ENCODE measurements around the gene FAM13B. TPM values are rescaled to one million over a fixed set of nuclear protein-coding genes. Genes with fewer than 3 reads are reported as not detected.
A peak's percentile ranks its signal among the peaks of the same experiment; 100 is the strongest.
"Not testable (repeated sequence)": the region's sequence is repeated elsewhere in the genome, so short reads cannot be mapped to it uniquely, and the experiment has no call there.

The FAM13B gene
- 10.4 and 17.0 TPM in 2 replicates for total RNA-seq

DNA sequence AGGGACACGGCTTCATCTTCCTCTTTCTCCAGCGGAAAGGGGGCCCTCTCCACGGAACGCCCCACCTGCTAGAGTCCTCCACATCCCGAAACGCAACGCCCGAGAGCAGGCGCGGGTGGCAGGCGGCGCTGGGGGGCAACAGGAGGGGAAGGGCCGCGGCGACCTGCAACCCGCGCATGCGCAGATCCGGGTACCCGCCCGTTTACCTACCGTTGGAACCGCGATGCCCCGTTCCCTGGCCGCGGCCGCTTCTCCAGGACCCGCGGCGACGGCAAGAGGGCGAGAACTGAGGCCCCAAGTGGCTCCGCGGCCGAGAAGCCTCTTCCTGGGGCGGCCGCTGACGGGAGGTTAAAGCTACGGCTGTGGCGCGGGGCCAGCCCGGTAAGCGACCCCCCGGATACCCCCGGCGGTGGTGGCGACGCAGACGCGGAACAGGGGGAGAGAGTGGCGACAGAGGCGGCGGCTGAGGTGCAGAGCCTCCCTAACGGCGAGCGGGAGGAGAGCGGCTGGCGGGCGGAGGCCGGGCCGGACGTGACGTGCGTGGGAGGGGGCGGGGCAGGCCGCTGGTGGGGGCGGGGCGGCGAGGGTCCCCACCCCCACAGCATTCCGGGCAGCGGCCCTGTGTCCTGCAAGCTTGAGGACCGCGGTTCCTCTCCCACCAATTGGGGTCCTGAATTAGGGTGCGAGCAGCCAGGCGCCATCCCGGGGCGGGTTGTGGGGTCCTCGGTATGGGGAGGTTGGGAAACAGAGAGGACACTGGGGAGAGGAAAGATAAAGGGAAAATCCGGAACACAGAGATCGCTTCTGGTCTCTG, at the start of gene FAM13B:
FAM13B (minus strand) TSS at position 508 of the 814 bp plus-strand sequence. CDS start 13,968 bp downstream, outside the sequence.
- no peak for DNase-seq (ENCODE audit: low read depth, low spot score)

DNA sequence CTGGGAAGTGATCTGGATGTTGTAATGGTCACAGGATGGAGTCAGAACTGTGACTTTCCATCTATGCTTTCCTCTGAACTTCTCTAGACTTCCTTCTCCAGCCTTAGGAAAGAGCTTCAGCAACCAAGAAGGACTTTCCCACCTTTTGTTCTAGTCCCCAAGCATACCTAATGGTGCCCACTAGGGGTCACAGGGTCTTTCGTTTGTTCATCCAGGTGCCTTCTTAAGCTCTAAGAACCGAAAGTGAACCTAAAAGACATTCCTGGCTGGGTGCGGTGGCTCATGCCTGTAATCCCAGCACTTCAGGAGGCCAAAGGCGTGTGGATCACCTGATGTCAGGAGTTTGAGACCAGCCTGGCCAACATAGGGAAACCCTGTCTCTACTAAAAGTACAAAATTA, 49.2 kb upstream of the FAM13B start:
- DNase-seq (ENCODE audit: low read depth, low spot score), result no peak

DNA sequence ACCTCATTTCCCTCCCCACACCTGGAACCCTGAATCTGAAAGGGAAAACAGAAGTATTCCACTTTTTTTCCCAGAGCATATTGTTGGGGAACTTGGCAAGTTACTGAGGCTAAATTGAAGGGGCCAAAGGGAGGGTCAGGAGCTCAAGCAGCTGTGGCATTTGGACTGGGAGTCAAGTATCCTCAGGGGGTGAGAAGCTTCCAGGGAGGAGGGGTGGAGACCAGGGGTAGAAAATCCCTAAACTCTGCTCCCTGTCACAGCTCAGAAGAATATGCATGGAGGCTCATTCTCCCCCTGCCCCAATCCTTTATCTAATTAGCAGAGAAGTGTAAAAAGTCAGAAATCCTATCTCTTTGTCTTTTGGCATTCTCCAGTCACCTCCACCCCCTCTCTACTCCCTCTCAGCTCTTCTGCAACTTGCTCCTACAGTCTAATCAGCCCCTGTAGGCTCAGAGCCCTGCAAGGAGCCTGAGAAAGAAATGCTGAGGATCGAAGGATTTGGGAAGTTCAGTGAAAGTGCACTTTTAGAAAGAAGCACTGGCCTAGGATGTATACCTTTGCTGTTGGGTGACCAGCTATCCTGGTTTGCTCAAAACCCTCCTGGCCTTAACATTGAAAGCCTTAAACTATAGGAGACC, 45.2 kb upstream of the FAM13B start:
- no peak for DNase-seq (ENCODE audit: low read depth, low spot score)

DNA sequence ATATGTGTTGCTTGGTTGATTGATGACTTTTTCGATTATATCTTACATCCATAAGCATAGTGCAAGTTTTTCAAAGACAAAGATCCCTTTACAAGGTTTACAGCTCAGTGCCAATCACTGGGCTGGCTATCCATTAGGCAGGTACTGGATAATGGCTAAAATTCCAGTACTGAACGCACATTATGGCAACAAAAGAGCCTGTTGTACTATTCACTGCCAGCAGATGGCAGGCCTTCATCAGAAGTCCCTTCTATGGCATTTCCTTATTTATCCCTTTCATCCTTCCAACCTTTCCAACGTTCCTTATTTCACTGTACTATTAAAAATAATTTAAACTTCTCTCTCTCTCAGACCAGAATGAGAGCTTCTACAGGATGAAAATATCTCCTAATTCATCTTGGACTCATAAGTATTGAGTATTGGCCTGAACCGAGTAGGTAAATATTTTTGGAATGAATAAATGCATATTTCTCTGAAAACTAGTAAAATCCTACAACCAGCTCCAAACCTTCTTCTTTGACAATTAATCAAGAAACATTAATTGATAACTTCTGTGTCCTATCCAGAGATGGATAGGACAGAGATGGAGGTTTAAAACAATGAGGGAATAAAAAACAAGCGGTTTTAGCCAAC, 44.3 kb upstream of the FAM13B start:
- DNase-seq (ENCODE audit: low read depth, low spot score), result peak; percentile 20

DNA sequence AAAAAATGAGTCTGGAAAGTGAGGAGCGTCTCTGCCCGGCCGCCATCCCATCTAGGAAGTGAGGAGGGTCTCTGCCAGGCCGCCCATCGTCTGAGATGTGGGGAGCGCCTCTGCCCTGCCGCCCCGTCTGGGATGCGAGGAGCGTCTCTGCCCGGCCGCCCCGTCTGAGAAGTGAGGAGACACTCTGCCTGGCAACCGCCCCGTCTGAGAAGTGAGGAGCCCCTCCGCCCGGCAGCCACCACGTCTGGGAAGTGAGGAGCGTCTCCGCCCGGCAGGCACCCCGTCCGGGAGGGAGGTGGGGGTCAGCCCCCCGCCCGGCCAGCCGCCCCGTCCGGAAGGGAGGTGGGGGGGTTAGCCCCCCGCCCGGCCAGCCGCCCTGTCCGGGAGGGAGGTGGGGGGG, 37.1 kb upstream of the FAM13B start:
- not testable (repeated sequence) for DNase-seq (ENCODE audit: low read depth, low spot score)

DNA sequence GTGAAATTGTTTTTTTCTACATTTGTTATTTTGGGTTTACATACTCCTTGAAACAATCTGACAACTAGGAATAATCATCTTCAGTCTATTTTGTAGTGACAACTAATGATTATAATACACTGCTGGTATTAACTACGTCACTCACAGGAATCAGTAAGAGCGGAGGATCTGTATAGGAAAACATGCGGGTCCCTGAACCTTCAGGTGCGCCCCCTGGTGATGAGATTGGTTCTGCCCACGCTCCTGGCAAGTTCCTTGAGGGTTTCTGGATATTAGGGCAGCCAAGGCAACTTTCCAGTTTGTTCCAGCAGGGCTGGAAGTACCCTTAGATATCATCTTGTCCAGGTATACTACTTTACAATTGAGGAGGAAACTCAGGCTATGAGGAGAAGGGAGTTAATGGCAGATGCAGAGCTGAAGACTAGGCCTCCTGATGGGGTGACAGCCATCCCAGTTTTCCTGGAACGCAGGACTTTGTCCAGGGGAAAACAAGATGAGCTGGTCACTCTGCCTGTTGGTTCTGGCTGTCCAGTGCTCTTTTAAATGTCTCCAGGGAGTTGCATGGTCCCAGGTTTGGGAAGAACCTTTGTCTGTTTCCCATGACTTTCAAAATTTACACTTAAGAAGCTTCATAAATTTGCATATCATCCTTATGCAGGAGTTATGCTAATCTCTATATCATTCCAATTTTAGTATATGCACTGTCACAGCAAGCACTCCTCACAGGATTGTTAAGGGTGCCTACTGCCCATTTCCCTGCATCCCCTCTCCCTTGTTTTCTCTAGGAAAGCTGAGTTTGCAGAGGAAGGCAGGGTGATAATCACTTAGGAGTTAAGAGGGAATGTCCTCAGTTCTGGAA, 36.1 kb upstream of the FAM13B start:
- peak; percentile 52 for DNase-seq (ENCODE audit: low read depth, low spot score)

DNA sequence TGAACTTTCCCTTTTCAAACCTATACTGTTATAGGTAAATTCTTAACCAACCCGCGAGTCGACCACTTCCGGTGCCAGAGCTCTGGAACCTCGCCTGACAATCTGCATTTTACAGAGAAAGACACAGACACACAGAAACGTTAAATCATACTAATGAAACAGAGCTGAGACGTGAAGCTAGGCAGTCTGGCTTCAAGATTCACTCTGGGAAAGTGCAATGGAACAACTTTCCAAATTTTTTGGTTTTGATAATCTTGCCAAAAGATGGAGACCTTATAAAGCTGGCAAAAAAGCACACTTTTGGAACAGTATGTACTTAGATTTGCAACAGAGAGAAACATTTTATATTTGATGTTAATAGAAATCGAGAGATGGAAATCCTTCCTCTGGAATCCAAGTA, 35.1 kb upstream of the FAM13B start:
- DNase-seq (ENCODE audit: low read depth, low spot score), result no peak

DNA sequence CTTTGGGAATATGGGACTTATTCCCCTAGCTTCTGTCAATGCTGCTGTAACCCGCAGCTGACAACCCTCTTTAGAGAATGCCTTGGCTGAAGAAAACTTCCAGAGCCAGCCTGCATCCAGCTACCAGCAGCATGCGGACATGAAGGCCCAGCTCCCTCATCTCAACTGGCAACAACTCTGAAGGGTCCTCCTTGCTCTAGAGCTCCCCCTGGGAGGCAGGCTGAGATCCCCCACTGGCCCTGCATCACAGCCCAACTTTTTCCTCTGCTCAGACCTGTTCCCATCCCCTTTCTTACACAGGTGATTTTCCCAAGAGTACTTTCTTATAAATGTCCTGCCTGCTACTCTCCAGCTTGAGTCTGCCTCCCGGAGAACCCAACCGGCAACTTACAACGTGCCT, 32.2 kb upstream of the FAM13B start:
- no peak for DNase-seq (ENCODE audit: low read depth, low spot score)

DNA sequence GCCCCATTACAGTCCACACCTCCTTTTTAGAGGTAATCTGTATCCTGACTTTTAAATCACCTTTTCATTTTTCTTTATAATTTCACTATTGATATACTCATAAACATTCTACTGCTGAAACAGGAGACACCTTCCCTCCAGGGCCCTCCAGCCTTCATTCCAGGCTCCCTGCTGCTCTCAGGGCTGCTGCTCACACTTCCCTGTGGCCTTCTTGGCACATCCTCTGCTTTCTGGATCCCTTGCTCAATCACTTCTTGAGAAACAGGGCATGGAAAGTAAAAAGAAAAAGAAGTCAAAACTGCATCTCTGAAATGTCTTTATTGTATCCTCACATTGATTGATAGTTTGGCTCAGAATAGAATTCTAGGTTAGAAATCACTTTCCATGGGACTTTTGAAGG, 31.6 kb upstream of the FAM13B start:
- DNase-seq (ENCODE audit: low read depth, low spot score), result no peak

DNA sequence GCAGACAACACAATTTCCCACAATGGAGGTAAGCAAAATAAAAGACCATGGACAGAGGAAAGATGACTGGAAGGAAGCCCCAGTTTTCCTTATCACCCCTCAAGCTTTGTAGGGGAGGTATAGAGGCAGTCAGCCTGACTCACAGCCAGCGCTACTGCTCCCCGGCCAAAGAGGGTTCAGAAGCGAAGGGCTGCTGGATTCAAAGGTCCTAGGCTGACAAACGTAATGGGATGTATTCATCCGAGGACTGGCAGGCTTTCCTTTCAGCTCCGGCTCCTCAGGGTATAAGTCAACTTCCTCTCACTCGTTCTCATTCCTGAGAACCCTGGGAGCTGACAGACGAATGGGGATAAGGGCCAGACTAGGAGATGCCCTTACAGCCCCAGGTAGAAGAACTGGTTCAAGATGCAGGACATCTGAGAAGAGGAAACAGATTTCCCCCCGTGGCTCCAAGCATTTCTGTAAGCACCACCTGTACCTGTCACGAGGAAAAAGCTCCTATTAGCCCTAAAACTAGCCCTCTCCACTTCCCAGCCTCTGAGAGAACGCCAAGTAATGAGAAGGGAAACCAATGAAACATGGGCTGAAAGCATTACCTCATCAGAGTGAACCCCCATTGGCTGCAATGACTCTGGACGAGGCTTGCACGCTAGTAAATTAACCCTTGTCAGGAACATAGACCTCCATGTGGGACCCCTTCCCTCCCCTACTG, 22.1 kb upstream of the FAM13B start:
- no peak for DNase-seq (ENCODE audit: low read depth, low spot score)

DNA sequence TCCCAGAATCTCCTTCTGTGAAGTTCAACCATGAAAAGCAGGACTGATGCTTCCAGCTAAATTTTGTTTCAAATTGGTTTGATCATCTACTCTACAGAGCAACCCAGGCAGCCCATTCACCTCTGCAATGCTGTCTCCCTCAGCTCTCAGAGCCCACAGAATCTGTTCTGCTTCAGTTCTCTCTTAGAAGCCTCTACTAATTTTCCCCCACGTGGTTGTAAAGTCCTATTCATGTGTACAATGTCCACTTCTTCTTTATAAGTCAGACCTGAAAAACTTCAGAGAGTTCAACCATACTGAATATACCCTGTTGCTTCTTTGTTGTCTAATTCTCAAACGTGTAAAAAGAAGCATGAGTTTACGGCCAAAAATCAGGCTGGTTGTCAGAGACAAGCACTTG, 21.3 kb upstream of the FAM13B start:
- DNase-seq (ENCODE audit: low read depth, low spot score), result no peak

DNA sequence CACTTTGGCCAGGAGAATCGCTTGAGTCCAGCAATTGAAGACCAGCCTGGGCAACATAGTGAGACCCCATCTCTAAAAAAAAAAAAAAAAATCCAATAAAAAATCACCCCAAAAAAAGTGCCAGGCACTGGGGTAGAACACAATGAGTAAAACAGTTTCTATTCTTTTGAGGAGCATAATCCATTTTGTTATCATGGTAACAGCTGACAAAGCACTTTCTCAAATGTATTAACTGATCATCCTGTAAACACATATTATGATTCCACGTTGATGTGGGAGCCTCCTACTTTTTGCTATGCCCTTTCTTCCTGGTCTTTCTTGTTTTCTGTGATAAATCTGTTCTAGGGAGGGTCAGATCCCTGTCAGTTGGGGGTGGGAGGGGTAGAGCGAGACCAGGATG, 20.7 kb upstream of the FAM13B start:
- no peak for DNase-seq (ENCODE audit: low read depth, low spot score)

DNA sequence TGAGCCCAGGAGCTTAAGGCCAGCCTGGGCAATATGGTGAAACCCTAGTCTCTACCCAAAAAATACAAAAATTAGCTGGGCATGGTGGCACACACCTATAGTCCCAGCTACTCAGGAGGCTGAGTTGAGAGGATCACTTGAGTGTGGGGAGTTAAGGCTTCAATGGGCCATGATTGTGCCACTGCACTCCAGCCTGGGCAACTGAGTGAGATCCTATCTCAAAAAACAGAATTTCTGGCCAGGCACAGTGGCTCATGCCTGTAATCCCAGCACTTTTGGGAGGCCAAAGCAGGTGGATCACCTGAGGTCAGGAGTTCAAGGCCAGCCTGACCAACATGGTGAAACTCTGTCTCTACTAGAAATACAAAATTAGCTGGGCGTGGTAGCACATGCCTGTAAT, 19.8 kb upstream of the FAM13B start:
- DNase-seq (ENCODE audit: low read depth, low spot score), result not testable (repeated sequence)

DNA sequence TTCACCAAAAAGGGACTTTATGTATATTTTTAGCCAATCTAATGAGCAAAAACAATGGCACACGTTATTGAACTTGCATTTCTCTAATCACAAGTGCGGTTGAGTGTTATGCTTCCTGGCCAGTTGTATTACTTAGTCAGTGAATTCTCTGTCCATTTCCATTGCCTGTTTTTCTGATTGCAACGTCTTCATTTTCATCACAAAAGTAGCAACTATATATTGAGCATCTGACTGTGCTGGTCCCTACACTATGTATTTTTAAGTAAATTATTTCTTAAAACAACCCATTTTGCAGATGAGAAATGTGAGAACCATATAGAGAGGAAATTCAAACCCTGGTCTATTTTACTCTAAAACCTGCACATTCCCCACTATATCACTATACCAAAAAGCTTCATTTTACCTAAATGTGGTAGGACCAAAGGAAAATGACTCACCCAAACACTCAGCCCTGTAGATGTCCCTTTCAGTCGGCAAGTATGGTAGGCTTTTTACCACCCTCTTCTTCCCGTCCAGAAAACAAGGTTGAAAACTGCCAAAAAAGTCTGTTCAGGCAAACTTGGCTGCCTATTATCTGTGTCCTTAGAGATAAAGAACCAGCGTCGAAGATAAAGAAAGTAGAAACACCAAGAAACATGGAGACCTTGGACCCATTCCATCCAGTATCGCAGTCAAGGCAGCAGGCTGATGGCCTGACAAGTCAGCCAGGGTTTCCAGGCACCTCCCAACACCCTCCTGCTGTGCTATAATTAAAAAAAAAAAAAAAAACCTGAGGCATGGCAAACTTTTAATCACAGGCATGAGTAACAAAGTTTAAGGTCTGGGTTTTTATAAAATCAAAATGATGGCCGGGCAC, 18.8 kb upstream of the FAM13B start:
- DNase-seq (ENCODE audit: low read depth, low spot score), result no peak

DNA sequence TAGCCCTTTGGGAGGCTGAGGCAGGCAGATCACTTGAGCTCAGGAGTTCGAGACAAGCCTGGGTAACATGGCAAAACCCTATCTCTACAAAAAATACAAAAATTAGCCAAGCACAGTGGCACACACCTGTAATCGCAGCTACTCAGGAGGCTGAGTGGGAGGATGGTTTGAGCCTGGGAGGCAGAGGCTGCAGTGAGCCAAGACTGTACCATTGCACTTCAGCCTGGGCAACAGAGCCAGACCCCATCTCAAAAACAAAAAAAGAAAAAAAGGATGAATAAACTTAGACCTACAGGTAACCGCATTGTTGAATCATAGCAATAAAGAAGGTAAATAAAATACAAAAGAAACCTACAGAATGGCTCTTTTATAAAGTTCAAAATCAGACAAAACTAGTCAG, 12.4 kb upstream of the FAM13B start:
- not testable (repeated sequence) for DNase-seq (ENCODE audit: low read depth, low spot score)

DNA sequence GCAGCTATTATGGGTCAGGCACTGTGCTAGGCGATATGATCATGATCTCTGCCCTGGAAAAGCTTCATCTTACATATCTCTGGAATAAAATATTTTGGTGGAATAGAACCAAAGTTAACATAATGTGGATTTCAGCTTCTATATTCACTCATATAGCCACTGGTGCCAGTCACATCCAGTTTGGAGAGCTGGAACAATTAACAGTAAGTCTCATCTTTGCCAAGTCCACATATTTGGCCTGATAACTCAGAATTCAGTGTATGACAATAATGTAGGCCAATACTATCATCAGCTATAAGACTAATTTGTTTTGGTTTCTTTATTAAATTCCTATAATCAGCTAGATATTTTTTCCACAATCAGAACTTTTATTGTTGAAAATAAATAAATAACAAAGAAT, 5.9 kb upstream of the FAM13B start:
- no peak for DNase-seq (ENCODE audit: low read depth, low spot score)

DNA sequence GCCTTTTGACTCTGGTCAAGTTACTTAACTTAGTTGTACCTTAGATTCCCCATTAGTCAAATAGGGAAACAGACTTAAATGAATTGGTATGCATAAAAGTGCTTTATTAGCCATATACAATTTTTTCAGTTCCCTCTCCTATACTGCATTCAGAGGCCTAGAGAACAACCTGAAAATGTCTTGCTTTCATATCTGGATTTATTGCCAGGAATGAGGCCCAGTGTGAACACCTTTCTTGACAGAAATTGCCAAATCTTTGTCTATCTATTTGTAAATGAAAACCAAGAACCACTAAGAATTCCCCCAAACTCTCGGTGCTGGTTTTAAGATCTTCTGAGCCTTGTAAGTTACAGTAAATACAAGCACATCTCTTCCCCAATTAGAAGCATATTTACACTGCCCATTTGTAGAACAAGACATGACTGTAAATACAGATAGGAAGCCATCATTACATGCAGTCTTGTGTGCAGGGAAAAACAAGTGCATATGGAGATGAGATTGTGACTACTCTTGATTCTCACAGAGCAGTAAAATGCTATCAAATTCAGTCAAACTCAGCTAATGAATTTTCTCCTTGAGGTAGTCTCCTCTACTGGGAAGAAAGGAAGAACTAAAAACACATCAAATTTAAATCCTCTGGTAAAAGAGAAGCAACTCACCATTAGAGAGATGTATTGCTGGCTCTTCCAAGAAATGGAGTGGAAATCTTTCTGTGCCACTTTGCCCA, 5.2 kb upstream of the FAM13B start:
- DNase-seq (ENCODE audit: low read depth, low spot score), result no peak

DNA sequence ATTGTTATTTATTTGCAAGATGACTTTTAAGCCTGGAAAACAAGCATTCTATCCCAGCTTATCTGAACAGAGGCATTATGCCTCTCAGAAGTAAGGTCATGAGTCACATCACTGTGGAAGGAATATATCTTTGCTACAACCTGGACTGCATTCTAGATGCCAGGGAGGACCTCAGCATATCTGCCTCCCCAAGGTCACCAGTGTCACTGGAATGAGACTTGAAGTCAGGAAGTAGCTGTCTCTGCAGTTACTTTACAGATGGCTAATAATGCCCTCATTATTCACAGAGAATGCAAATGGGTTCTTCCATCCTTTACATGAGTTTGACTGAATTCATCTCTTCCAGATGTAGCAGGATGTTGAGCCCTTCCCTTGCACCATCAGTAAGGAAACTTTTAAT, 4.4 kb upstream of the FAM13B start:
- DNase-seq (ENCODE audit: low read depth, low spot score), result no peak
